Activated CD8-positive, alpha-beta memory T cell treated with anti-CD3 and anti-CD28 coated beads, Interleukin-2, amount 50 U/mL, for 24 hours (primary cell): ENCODE measurements around the gene CFAP97D2.
"Not testable (repeated sequence)": the region's sequence is repeated elsewhere in the genome, so short reads cannot be mapped to it uniquely, and the experiment has no call there.

Source experiments
- DNase-seq: peaks from one replicate; pipeline ENCODE4 v3.0.0-alpha.2; 2020; ENCODE audit errors: extremely low read depth

CFAP97D2 gene

DNA sequence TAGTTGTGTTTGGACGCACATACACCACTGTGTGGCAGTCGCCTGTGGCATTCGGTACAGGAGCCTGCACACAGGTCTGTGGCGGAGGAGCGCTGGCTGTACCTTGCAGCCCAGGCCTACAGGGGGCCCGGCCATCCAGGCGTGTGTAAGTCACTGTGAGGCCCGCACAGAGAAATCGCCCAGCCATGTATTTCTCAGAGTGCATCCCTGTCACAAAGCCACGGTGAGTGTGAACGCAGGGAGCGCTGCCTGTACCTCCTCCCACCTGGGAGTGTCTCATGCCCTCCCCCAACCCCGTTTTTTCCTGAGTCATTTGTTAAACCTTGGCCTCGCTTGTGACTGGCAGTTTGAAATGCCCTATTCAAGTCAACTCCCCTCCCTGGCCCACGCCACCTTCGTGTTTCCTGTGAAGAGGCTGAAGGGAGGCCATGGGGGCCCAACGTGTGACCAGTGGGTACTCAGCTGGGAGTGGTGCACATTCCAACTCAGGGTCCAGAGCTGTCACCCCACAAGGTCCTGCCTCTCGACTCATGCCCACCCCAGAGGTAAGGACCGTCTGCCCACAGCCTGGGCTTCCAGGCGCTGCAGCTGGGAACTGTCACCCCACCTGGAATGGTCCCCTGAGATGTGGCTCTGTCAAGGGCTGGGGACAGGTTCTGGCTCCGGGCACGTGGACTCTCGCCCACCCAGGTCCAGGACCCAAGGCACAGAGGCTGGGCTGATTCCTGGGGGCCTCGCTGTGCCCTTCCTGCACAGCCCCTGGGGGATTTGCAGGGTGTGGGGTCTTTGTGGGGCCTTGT, 35.1 kb upstream of the CFAP97D2 start:
- DNase-seq, result no peak

DNA sequence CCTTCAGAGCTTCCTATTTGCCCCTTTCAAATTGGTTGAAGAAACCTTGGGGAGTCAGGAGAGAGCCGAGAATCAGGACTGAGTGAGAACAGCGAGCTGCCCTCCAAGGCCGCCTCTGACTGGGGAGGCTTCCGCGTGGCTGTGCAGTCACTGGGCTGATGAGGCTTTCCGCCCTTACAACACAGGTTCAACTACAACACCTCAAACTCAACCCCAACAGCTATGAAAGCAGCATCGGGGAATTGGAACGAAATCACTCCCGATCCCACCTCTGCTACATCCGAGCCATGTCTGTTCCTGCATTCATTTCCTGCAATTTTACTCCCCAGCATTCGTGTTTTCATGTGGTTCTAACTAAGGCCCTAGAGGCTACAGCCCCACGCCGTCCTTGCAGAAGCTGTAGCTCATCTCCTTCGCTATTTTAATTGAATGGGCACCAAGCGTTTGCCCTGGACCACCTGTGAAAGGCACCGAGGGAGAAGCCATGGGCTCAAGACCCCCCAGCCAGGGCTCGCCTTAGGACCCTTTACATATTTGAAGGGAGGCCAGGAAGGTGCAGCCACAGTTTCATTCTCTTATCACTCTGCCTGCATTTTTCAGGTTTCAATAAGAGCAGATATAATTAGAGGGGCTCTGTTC, 34.3 kb upstream of the CFAP97D2 start:
- DNase-seq, result no peak

DNA sequence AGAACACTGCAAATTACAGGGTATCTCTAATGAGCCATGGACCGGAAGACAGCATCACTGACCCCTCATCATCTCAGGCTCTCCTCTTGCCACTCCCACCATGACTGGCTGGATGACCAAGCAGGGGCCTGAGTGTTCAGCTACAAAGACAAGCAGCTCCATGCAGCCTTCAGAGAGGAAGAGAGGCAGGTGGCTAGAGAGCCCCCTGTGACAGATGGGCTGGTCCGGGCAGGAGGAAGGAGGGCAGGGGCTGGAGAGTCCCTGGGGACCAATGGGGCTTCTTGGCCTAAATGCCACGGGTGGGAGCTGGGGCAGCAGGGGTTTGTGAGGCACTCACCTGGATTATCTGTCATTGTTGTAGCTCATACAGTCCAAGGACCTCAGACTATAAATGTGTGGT, 33.8 kb upstream of the CFAP97D2 start:
- no peak for DNase-seq

DNA sequence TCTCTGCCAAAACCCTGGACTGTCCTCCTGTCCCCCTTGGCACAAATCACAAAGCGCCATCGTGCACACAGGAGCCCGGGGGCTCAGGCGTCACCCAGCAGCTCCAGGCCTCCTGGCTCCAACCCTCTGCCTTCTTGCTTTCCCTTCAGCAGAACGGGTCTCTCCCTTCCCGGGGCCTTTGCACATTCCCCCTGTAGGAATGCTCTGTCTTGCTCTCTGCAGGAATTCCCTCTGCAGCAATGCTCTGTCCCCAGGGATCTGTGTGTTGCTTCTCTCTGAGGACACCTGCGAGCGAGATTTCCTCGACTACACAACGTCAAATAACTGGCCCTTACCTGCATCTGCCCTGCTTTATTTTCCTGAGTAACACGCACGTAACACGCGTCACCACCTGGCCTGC, 33.3 kb upstream of the CFAP97D2 start:
- no peak for DNase-seq

DNA sequence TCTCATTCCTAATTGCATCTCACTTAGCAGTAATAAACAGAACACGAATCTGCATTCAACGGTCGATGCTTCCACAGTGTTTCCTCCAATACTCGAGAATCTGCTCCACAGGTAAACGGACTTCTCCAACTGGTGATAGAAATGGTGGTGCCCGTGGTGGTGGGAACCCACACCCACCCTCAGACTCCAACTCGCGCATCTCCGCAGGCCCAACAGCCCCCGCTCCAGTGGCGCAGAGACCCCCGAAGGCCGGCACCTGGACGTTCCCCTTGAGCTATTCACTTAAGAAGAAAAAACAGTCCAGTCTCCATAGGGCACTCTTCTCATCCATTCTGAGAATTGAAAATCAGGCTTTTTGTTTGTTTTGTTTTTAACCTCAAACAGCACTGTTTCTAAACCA, 32.9 kb upstream of the CFAP97D2 start:
- no peak for DNase-seq

DNA sequence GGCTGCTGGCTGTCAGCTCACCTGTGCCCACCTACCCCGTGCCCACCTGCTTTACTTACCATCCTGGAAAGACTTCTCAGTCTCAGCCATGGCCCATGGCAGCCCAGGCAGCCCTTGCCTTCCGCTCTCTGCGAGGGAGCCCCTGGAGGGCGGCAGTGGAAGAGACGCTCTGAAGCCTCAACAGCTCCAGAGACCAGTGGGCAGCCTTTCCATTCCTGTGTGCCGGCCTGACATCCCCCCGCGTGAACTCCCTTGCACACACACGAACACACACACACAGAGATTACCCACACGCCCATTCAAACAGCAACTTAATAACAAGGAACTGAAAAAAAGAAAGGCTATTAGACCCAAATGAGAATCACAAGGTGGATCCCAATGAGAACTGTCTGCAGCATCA, 32.4 kb upstream of the CFAP97D2 start:
- no peak for DNase-seq

DNA sequence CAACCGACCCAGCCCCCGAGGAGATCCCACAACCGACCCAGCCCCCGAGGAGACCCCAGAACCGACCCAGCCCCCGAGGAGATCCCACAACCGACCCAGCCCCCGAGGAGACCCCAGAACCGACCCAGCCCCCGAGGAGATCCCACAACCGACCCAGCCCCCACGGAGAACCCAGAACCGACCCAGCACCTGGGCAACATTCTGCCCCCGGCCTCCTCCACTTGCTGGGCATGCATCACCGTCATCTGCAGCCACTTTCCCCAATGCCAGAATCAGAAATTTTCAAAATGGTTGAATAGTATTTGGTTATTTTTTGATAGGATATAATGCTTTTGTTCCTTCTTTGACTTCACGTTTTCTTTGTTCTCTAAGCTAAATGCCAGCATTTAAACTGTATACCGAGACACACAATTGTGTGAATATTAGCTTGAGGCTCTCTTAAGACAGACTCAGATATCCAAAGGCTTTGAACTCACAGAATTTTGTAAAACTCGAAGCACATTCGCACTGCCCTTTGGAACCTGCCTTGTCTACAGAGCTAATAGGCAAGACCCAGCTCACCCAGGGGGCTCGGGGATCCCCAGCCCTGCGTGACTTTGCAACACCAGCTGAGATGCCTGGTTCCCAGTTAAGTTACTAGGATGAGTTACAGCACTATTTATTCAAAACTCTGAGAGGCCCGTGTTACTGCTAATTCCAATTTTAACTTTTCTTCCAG, 31.1 kb upstream of the CFAP97D2 start:
- no peak for DNase-seq

DNA sequence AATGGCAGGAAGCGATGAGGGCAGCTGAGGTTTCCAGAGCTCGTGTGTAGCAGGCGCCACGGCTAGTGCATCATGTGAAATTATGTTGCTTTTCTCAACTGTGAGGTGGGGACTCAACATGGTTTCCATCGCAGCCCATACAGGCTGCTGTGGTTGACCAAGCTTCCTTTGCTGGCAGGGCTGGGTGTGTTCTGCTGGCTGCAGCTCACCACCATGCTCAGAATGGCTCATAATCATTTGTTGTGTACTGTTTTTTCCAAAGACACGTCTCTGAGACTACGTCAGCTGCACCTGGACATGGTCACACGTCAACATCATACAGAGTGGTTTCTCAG, 30.6 kb upstream of the CFAP97D2 start:
- no peak for DNase-seq

DNA sequence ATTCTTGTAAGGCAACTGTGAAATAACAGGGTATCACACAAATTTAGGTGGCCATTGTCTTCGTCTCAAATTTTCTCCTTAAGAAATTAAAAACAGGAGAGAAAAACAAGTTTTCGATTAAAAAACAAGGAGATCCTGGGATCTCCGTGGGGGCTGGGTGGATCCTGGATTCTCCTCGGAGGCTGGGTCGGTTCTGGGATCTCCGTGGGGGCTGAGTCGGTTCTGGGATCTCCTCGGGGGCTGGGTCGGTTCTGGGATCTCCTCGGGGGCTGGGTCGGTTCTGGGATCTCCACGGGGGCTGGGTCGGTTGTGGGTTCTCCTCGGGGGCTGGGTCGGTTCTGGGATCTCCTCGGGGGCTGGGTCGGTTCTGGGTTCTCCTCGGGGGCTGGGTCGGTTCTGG, 30.2 kb upstream of the CFAP97D2 start:
- DNase-seq, result not testable (repeated sequence)

DNA sequence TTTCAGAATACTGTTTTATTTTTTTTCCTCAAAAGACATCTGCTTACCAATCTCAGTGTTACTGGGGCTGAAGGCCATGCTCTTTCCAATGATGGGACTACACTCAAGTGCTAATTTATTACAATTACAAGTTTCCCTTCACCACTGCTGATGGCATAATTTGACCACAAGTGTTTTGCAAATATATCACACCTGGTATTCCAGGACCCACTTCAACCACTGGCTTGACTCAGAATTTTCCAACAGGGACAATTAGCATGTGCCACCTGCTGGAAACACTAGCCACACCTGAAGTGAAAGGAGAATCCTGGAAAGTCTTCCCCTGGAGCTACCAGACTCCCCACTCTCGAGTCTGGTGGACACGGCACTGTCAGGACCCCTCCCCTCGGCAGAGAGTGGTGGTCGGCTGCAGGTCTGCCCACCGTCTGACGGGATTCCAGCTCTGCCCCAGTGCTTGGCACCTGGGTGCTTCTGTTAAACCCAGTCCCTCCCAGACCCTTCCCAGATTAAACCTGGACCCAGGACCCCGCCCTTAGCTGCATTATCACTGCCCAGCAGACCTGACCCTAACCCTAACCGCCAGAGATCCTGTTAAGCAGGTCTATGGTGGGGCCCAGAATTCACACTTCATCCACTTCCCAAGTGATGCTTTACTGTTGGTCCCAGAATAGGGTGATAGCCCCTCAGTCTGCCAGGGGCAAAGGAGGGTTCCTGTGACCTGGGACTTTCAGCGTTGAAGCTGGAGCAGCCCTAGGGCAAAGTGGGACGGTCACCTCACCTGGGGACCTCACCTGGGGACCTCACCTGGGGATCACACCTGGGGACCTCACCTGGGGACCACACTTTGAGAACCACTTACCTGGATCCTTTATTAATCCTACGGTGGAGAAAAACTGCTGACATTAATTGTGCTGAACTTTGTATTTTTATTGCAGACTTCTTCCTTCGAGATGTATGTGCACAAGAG, 29.0 kb upstream of the CFAP97D2 start:
- no peak for DNase-seq

DNA sequence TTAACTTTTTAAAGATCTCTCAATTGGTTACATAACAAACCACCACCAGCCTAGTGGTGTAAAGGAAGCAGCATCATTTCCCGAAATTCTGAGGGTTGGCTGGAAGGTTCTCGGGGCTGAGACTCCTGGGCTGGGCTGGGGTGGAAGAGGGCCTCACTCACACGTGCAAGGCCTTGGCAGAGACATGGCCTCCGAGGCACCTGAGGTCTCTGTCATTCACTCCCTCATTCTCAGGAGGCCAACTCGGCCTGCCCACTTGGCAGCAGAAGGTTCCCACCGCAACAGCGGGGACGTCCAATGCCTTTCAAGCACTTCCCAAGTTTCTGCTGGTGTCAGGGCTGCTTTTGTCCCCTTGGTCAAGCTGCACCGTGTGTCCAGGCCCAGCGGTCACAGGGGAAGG, 28.0 kb upstream of the CFAP97D2 start:
- no peak for DNase-seq

DNA sequence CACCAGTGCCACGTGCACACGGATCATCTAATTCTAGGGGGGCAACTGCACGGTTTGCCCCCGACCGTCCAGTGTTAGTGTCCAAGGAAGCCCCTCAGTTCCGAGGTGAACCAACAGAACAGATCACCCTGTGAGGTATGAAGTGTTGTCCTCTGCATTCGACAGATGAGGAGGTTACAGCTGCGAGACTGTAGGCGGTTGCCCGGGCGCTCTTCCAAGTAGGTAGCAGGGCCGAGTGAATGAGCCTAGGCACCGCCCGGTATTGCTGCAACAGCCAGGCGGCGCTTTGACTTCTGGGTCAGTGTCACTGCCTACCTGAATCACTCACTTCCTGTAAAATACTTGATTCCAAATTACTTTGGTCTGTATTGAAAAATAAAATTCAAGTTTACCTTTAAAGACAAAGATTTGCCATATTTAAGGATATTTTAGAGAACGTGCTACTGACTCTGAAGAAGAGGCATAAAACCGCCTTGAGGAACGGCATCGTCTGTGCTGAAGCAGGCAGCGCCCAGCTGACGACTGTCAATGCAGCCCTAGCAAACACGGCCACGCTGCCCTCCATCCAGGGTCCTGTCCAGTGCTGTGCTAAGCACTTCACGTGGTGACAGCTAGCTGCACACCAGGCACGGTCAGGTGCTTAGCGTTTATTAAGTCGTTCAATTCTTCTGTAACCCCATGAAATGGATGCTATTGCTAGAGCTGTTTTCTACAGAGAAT, 27.3 kb upstream of the CFAP97D2 start:
- DNase-seq, result no peak

DNA sequence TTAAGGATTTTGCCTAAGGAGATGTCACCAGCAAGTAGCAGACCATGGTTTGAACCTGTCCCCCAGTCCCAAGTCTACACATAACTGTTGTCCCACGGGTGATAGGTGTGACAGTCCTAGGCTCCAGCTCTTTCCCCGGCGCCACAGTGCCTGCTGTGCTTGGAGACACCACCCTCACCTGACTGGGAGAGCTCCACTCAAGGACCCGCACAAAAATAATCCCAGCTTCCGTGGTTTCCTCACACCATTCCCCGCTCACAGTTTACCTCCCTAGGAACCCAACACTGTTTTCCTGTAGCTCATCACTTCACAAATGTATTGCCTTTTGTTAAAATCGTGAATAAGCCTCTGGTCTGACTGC, 26.8 kb upstream of the CFAP97D2 start:
- no peak for DNase-seq

DNA sequence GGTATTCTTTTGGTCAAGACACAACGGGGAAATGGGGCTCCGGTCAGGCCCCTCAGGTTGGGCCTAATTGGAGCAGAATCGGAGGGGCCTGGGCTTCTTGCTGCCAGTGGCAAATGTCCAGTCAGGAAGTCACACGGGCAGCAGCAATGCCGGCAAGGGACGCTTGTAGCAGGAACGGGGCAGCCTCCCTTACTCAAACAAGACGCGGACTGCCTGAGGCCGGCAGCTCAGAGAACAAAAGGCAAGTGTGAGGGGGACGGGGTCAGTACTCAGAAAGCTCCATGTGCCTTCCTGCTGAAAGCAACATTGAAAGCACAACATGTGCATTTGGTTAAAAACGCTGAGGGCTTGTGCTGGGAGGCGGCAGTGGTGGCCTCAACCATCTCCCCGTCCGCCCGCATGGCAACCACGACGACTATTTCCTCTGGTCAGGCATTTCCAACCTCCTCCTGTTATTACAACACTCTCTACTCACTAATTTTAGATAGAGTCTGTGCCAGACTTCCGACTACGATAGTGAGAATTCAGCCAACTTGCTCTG, 26.2 kb upstream of the CFAP97D2 start:
- no peak for DNase-seq

DNA sequence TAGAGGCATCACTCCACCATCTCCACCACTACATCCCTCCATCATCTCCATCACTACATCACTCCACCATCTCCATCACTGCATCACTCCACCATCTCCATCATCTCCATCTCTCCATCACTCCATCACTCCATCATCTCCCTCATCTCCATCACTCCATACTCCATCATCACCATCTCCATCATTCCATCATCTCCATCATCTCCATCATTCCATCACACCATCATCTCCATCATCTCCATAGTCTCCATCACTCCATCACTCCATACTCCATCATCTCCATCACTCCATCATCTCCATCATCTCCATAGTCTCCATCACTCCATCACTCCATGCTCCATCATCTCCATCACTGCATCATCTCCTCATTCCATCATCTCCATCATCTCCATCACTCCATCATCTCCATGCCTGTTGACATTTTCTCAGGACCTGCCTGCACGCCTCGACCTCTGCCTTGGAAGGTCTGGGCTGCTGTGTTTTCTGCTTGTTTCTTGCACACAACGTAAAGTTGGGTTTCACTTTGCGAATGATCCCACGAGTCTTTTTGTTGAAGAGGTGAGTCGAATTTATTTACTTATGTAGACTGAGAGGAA, 25.5 kb upstream of the CFAP97D2 start:
- no peak for DNase-seq

DNA sequence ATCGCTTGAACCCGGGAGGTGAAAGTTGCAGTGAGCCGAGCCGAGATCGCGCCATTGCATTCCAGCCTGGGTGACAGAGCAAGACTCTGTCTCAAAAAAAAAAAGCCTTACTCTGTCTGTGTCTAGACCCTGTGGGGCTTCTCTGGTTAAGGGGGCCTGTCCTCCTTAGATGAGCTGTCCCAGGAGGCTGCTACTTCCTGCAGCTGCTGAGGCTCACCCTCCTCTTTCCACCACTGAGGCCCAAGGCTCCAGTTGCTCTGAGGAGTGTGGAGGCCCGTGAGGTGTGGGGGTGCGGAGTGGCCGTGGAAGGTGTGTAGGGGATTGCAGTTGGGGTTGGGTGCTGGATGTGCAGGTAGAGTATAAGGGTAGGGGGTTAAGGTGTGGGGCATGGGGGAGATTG, 24.6 kb upstream of the CFAP97D2 start:
- DNase-seq, result no peak

DNA sequence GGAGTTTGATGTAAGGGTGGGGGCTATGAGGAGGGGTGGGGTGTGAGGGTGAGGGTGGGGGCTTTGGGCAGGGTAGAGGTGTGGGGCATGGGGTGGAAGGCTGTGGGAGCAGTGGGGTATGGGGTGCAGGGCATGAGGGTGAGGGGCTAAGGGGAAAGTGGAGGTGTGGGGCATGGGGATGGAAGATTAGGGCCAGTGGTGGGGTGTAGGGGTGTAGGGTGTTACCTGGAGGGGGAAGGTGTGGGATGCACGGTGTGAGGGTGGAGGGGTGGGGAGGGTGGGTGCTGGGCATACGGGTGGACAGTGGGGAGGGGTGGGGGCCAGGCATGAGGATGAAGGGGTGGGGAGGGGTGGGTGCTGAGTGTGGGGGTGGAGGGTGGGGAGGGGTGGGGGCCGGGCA, 23.7 kb upstream of the CFAP97D2 start:
- no peak for DNase-seq

DNA sequence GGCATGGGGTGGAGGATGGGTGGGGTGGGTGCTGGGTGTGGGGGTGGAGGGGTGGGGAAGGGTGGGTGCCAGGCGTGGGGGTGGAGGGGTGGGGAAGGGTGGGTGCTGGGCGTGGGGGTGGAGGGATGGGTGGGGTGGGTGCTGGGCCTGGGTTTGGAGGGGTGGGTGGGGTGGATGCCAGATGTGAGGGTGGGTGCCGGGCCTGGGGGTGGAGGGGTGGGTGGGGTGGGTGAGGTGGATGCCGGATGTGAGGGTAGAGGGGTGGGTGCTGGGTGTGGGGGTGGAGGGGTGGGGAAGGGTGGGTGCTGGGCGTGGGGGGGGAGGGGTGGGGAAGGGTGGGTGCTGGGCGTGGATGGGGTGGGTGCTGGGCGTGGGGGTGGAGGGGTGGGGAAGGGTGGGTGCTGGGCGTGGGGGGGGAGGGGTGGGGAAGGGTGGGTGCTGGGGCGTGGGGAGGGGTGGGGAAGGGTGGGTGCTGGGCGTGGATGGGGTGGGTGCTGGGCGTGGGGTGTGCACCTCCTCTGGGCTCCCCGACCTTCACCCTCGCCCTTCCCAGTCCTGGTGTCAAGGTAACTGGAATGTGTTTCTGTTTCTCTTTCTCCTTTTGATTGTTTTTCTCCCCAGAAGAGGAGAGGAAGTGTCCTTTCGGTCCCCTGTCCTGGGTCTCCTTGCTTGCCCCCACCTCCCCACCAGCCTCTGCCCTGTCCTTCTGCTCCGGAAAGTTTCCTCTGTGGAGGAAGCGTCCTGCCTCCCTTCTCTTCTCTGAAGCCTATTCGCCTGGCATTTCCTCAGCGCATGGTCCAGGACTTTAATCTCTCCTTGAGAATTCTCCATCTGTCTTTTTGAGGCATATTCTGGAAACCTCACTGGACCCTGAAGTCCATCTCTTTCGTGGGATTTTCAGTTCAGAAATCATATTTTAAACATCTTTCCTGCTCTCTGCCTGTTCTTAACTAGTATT, 22.9 kb upstream of the CFAP97D2 start:
- no peak for DNase-seq

DNA sequence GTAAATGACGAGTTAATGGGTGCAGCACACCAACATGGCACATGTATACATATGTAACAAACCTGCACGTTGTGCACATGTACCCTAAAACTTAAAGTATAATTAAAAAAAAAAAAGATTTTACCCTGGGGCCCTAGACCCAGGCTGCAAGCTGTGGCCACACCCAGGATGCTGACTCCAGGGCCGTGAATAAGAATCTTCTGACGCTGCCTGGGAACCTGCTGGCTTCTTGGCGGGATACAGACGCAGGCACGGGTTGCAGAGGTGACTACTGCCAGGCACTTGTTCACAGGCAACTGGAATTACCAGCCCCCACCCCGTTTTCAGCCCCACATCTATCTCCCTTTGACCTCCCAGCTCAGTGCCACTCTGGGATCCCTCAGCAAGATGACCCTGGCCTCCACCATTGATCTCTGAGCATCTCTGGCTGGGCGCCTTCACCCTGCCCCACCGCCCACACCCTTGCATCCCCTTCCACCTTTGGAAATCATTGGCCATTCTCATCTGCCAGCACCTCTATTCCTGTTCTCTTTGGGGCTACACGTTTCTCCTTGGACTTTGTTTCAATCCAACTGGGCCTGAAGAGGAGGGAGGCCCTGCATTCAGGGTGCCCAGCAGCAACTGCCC, 21.1 kb upstream of the CFAP97D2 start:
- DNase-seq, result no peak
